Smooth muscle cell (in vitro differentiated cells): ENCODE measurements around the gene PLXNC1. TPM values are rescaled to one million over a fixed set of nuclear protein-coding genes. Genes with fewer than 3 reads are reported as not detected.

Experiments
- DNase-seq: peaks from one replicate; lab custom pipeline; 2025; ENCODE audit not compliant: unreplicated experiment; lab: John Stamatoyannopoulos, UW
- H2AFZ ChIP-seq: fragments of 200-600 bp; sonication (generic); 2 replicates; pipeline ENCODE4 v1.6.0; 2016; ENCODE audit warnings: antibody characterized with exemption, low read depth, mild to moderate bottlenecking
- H3F3A ChIP-seq: fragments of 200-600 bp; sonication (generic); 2 replicates; pipeline ENCODE4 v1.6.0; 2017; ENCODE audit warnings: antibody characterized with exemption, low read depth
- H3K27ac ChIP-seq: fragments of 200-600 bp; sonication (generic); 2 replicates; pipeline ENCODE4 v1.5.1; 2016; ENCODE audit warnings: low read depth, mild to moderate bottlenecking
- H3K27me3 ChIP-seq: fragments of 200-600 bp; sonication (generic); 2 replicates; pipeline ENCODE4 v1.6.1; 2016; ENCODE audit warnings: low read depth, mild to moderate bottlenecking
- H3K36me3 ChIP-seq: fragments of 200-600 bp; sonication (generic); 2 replicates; pipeline ENCODE4 v1.5.1; 2016; ENCODE audit warnings: low read depth
- H3K4me1 ChIP-seq: fragments of 200-600 bp; sonication (generic); 2 replicates; pipeline ENCODE4 v1.5.1; 2016; ENCODE audit warnings: low read depth
- H3K4me2 ChIP-seq: fragments of 200-600 bp; sonication (generic); 2 replicates; pipeline ENCODE4 v1.6.0; 2016; ENCODE audit warnings: mild to moderate bottlenecking
- H3K4me3 ChIP-seq: fragments of 200-600 bp; sonication (generic); 2 replicates; pipeline ENCODE4 v1.5.1; 2016; ENCODE audit warnings: mild to moderate bottlenecking
- H3K79me2 ChIP-seq: fragments of 200-600 bp; sonication (generic); 2 replicates; pipeline ENCODE4 v1.6.0; 2016; ENCODE audit warnings: low read depth, mild to moderate bottlenecking
- H3K9ac ChIP-seq: fragments of 200-600 bp; sonication (generic); 2 replicates; pipeline ENCODE4 v1.6.0; 2016; ENCODE audit warnings: low read depth
- H3K9me3 ChIP-seq: fragments of 200-600 bp; sonication (generic); replicated peaks from 2 replicates; pipeline ENCODE4 v1.5.1; 2016; ENCODE audit warnings: low read depth
- H4K20me1 ChIP-seq: fragments of 200-600 bp; sonication (generic); 2 replicates; pipeline ENCODE4 v1.6.0; 2016; ENCODE audit warnings: low read depth
- CTCF ChIP-seq: fragments of 200-600 bp; sonication (generic); IDR thresholded peaks from 2 replicates; pipeline ENCODE4 v1.5.1; 2017; ENCODE audit warnings: borderline replicate concordance, mild to moderate bottlenecking, antibody characterized with exemption; ENCODE audit not compliant: insufficient read depth, poor library complexity, severe bottlenecking
- WGBS: methylation state at CpG from one replicate; pipeline ENCODE4 v1.1.7; 2016; ENCODE audit warnings: low lambda C conversion rate; 5-methylcytosine and 5-hydroxymethylcytosine counted together
- polyA plus RNA-seq: library from polyadenylated mRNA; unstranded; fragments of >200 nt; fragmentation: Nextera tagmentation; extraction: Ambion mirVana; gene quantifications from 2 replicates; pipeline ENCODE4 v1.2.1, GENCODE V29; 2016
- total RNA-seq: library from RNA; depleted of rRNA; stranded (reverse); fragments of >200 nt; gene quantifications from 2 replicates; pipeline ENCODE4 v1.2.3, GENCODE V29; 2014

Gene PLXNC1
- total and polyA plus RNA-seq, 2 experiments from 2014 or later: 0.49 to 0.66 TPM

GRCh38 chr12:94242901-94243300, 94.5 kb downstream of the PLXNC1 start:
- H4K20me1 ChIP-seq: no peaks in the 10 kb centered on the region
- TF ChIP-seq CTCF: no peak
- peaks cover 11% of the 10 kb centered on the region for H3K4me1 ChIP-seq
- H3K36me3 ChIP-seq: no peaks in the 10 kb centered on the region
- 89% methylated on average over 6 of the region's 6 CpGs for WGBS
- no peaks in the 10 kb centered on the region for H3K79me2 ChIP-seq
- no peaks in the 10 kb centered on the region for H3K9me3 ChIP-seq
- no peak overlapping the region for H3K9ac ChIP-seq
- no peak overlapping the region for H3K4me2 ChIP-seq
- H3K27ac ChIP-seq: no peak overlapping the region
- H3K27me3 ChIP-seq: peaks cover 83% of the 10 kb centered on the region
- DNase-seq: no peak
- H2AFZ ChIP-seq: no peak overlapping the region
- H3F3A ChIP-seq: no peaks in the 10 kb centered on the region
- no peak overlapping the region for H3K4me3 ChIP-seq

- H3K27me3 ChIP-seq: peaks cover 74% of the 10 kb centered on the region
- WGBS: 82% methylated on average over 11 of the region's 11 CpGs
- TF ChIP-seq CTCF: no peak
Observed at GRCh38 chr12:94244165-94245133, 96.1 kb downstream of the PLXNC1 start.

GRCh38 chr12:94245631-94246383, 97.4 kb downstream of the PLXNC1 start:
- no peak for TF ChIP-seq CTCF
- Histone ChIP-seq H4K20me1 (no peaks in the 10 kb centered on the region), H3K4me1 (peaks cover 15% of the 10 kb centered on the region), H3K9me3 (no peaks in the 10 kb centered on the region), H3K79me2 (no peaks in the 10 kb centered on the region), H2AFZ (no peak overlapping the region), H3F3A (no peaks in the 10 kb centered on the region), H3K9ac (no peak overlapping the region), H3K4me2 (no peak overlapping the region), H3K27me3 (peaks cover 66% of the 10 kb centered on the region), H3K36me3 (no peaks in the 10 kb centered on the region), H3K4me3 (no peak overlapping the region), H3K27ac (no peak overlapping the region)
- 81% methylated on average over 12 of the region's 12 CpGs for WGBS
- no peak for DNase-seq

More at GRCh38 chr12:94244165-94245133, 96.1 kb downstream of the PLXNC1 start:
- Histone ChIP-seq H3K4me1 (peaks cover 15% of the 10 kb centered on the region), H3K36me3 (no peaks in the 10 kb centered on the region), H3K4me3 (no peak overlapping the region), H3K27ac (no peak overlapping the region), H3K9ac (no peak overlapping the region), H3K9me3 (no peaks in the 10 kb centered on the region), H4K20me1 (no peaks in the 10 kb centered on the region), H3K4me2 (no peak overlapping the region), H3F3A (no peaks in the 10 kb centered on the region), H2AFZ (no peak overlapping the region), H3K79me2 (no peaks in the 10 kb centered on the region)
- no peak for DNase-seq
